Aorta (tissue), 5 donors: Measurements from ENCODE around the gene MICAL3. TPM values are rescaled to one million over a fixed set of nuclear protein-coding genes. Genes with fewer than 3 reads are reported as not detected.

ENCODE experiments used
- ATAC-seq: fragments of 200-7000 bp; cut with Tn5 transposase; one replicate; pipeline ENCODE4 v1.9.1; 2022; ENCODE audit warnings: moderate library complexity; ENCODE audit not compliant: low FRiP score
- DNase-seq, 2 donors: peaks; one replicate each; pipeline ENCODE4 v3.0.0-alpha.2; 2020
- H3K27ac ChIP-seq, 2 donors: one replicate each; pipeline ENCODE4 v1.5.1; 2013; ENCODE audit warnings: low read length in 2 of 2, mild to moderate bottlenecking in 2 of 2, moderate library complexity in 2 of 2, control low read depth in 1 of 2, inconsistent platforms in 1 of 2, low read depth in 1 of 2
- H3K27me3 ChIP-seq, 2 donors: one replicate each; pipeline ENCODE4 v1.6.1; 2013; ENCODE audit warnings: control low read depth in 1 of 2, low read length in 1 of 2, mild to moderate bottlenecking in 1 of 2, moderate library complexity in 1 of 2; ENCODE audit not compliant: insufficient read depth in 2 of 2, control insufficient read depth in 1 of 2
- H3K36me3 ChIP-seq, 2 donors: one replicate each; pipeline ENCODE4 v1.6.1; 2013; ENCODE audit warnings: control low read depth in 1 of 2, low read length in 1 of 2, mild to moderate bottlenecking in 1 of 2; ENCODE audit not compliant: insufficient read depth in 2 of 2, control insufficient read depth in 1 of 2
- H3K4me1 ChIP-seq, 2 donors: one replicate each; pipeline ENCODE4 v1.6.1; 2013; ENCODE audit warnings: low read length in 2 of 2, control low read depth in 1 of 2, mild to moderate bottlenecking in 1 of 2, moderate library complexity in 1 of 2; ENCODE audit not compliant: insufficient read depth in 2 of 2, control insufficient read depth in 1 of 2
- H3K4me3 ChIP-seq, 2 donors: one replicate each; pipeline ENCODE4 v1.5.1; 2013; ENCODE audit warnings: low read length in 2 of 2, control low read depth in 1 of 2, mild to moderate bottlenecking in 1 of 2
- H3K9me3 ChIP-seq: one replicate; pipeline ENCODE4 v1.6.1; 2013; ENCODE audit warnings: mild to moderate bottlenecking, low read length; ENCODE audit not compliant: control insufficient read depth
- WGBS, 2 donors: extraction: QIAGEN DNeasy Blood & Tissue Kit; methylation state at CpG; one replicate each; pipeline ENCODE4 v1.1.7; 2013; 5-methylcytosine and 5-hydroxymethylcytosine counted together
- intact Hi-C, 2 donors: fragments of 100-400 bp; cut with DNase I; formaldehyde crosslinking; loops; one replicate each; pipeline versions ENCODE4 v1.14.2 to v1.15.0; 2022
- polyA plus RNA-seq, 2 donors: library from polyadenylated mRNA; stranded (reverse); fragments of 200-250 nt; gene quantifications; one replicate each; pipeline ENCODE4 v1.2.3, GENCODE V29; 2013
- total RNA-seq, 2 donors: library from RNA; stranded (reverse); fragmentation: NEBNext Ultra II Directional; extraction: Animal tissue kit (Norgen Biotek cat#: 25700); gene quantifications; one replicate each; pipeline ENCODE4 v1.2.1, GENCODE V29; 2021
- donor health status: healthy with polysubstance abuse.
- donor health status: Bipolar disorder and iron deficiency.
- donor health status: DM: no; HTN: no; CAD: no.
- donor health status: DM: no; HTN: no; CAD: no.
- donor health status: DM: yes; HTN: yes; CAD: no.

Gene MICAL3
- total and polyA plus RNA-seq, 4 donors: 3.9 to 123 (median 64.3) TPM

- H3K4me3 ChIP-seq: no peak overlapping the region
- H3K9me3 ChIP-seq: no peaks in the 10 kb centered on the region
- H3K4me1 ChIP-seq: no peaks in the 10 kb centered on the region
- DNase-seq: no peak
- no peaks in the 10 kb centered on the region for H3K36me3 ChIP-seq
- intact Hi-C loops: no loop called here
- WGBS, 2 donors: 87 to 89% methylated on average over 27 of the region's 27 CpGs
- ATAC-seq: no peak
- H3K27ac ChIP-seq: no peak overlapping the region
- no peaks in the 10 kb centered on the region for H3K27me3 ChIP-seq
Observed at GRCh38 chr22:17774926-17775685, 249.3 kb downstream of the MICAL3 start.

- peak; percentile 68 to 87 for DNase-seq
- H3K27me3 ChIP-seq: no peaks in the 10 kb centered on the region
- WGBS, 2 donors: 1% methylated on average over 15 to 64 of the region's 64 CpGs
- peak; percentile 20 for ATAC-seq
- H3K36me3 ChIP-seq: no peaks in the 10 kb centered on the region
- H3K9me3 ChIP-seq: no peaks in the 10 kb centered on the region
- no peak within 1 kb of the TSS for H3K27ac ChIP-seq
- intact Hi-C loops: no loop called here
- H3K4me1 ChIP-seq: no peaks in the 10 kb centered on the region
- peak within 1 kb of the TSS; percentile 39 to 41 for H3K4me3 ChIP-seq
Observed at GRCh38 chr22:17774206-17774925, 250.0 kb downstream of the MICAL3 start, which contains the start of gene BID. Gene BID, minus strand, starts transcription at chr22:17774469. Its CDS starts 24,353 bp downstream, at chr22:17750116.

DNA sequence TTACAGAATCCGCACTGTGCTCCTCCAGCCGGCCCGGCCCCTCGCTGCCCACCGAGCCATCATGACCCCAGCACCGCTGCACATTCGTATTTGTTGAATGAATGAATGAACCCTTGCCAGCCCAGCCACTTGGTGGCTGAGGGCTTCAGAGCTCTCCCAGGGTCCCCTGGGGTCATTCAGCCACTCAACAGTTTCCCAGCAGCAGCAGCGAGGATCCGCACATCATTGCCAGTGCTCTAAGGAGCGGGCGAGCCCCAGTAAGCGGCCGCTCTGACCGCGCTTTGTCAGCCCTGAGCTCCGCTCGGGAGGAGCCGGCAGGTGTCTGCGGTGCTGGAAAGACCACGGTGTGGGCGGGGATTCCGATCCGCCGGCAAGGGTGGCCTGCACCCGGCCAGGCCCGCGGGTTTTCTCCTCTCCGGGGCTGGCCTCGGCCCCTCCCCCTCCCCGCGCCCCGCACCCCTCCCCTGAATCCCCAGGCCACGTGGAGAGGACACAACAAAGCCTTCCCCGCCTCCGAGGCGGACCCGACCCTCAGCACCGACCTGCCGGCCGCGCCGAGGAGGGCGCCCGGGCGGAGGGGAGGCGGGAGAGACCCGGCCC lies 250.7 kb downstream of the MICAL3 start:
- WGBS, 2 donors: 6 to 7% methylated on average over 28 to 47 of the region's 47 CpGs
- Histone ChIP-seq H3K9me3 (no peaks in the 10 kb centered on the region), H3K27me3 (no peaks in the 10 kb centered on the region), H3K4me1 (no peaks in the 10 kb centered on the region), H3K4me3 (peak overlapping the region; percentile 39 to 41), H3K36me3 (no peaks in the 10 kb centered on the region), H3K27ac (no peak overlapping the region)
- ATAC-seq: peak; percentile 39
- peak in 1 of 2 donors; percentile 60 for DNase-seq
- intact Hi-C loops: no loop called here

DNA sequence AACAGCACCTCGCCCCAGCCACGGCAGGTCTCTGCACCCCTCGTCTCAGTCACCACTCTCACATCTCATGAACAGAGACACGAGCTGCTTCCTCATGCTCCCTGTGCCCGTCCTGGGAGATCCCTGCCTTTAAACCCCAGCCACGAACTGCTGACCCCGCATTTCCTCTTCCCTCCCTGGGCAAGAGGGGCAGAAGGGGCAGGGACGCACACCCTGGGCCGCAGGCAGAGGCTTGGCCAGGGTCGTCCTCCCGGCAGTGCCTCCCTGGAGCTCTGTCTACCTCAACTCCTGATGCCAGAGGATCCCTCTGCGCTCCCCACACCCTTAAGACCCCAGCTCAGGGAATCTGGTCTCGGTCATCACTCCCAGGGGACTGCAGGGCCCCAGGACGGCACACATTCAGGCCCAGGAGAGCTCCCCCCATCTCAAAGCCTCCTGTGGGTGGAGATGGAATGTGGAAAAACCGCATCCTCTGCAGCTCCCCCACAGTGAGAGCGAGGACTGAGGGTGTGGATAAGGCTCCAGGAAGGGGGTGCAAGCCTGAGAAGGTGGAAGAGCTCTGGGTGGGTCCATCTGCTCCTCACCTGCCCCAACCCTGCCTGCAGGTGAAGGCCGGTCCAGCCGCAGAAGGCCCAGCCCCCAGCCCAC lies 251.3 kb downstream of the MICAL3 start:
- 82 to 86% methylated on average over 18 of the region's 18 CpGs for WGBS, 2 donors
- Histone ChIP-seq H3K4me1 (no peaks in the 10 kb centered on the region), H3K9me3 (no peaks in the 10 kb centered on the region), H3K4me3 (no peak overlapping the region), H3K27me3 (no peaks in the 10 kb centered on the region), H3K36me3 (no peaks in the 10 kb centered on the region), H3K27ac (no peak overlapping the region)
- intact Hi-C loops: no loop called here
- ATAC-seq (no peak), DNase-seq (peak in 1 of 2 donors; percentile 70)

DNA sequence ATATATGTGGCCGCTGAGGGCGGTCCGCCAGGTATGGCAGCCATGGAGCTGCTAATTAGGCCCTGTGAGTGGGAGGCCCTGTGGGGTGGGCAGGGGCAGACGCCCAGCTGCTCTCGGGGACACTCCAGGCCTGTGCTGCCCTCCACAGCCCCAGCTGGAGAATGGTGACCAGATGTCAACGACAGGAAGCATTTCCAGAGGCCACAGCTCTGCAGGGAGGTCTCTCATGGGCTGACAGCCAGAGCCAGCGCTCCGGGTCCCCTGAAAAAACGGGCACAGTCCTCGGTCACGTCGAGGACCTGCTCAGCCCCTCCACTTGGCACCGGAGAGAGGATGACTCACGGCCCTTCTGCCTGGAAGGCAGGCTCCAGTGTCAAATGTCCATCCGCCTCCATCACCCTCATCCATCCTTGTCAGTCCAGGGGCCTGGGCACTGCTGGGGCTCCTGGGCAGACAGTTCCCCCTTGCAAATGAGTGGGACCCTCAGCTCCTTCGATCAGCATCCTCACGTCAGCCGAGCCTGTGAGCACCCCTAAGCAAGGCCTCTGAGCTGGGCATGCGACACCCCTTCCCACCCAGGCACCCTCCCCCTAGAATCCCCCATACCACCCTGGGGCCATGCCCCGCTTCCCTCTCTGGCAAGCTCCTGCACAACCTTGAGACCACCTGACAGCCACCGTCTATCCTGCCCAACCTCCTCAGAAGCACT lies 252.0 kb downstream of the MICAL3 start:
- H3K27me3 ChIP-seq: no peaks in the 10 kb centered on the region
- ATAC-seq (no peak), DNase-seq (no peak)
- H3K27ac ChIP-seq: no peak overlapping the region
- no peaks in the 10 kb centered on the region for H3K36me3 ChIP-seq
- WGBS, 2 donors: 81 to 83% methylated on average over 19 to 21 of the region's 21 CpGs
- no peak overlapping the region for H3K4me3 ChIP-seq
- intact Hi-C loops: no loop called here
- H3K9me3 ChIP-seq: no peaks in the 10 kb centered on the region
- H3K4me1 ChIP-seq: no peaks in the 10 kb centered on the region

GRCh38 chr22:17770180-17771077 lies 253.9 kb downstream of the MICAL3 start:
- Histone ChIP-seq H3K36me3 (no peaks in the 10 kb centered on the region), H3K4me3 (no peak overlapping the region), H3K4me1 (no peaks in the 10 kb centered on the region), H3K27me3 (no peaks in the 10 kb centered on the region), H3K27ac (no peak overlapping the region), H3K9me3 (no peaks in the 10 kb centered on the region)
- WGBS, 2 donors: 91 to 94% methylated on average over 19 of the region's 19 CpGs
- DNase-seq: peak in 1 of 2 donors; percentile 67
- intact Hi-C loops: no loop called here
- ATAC-seq: no peak

DNA sequence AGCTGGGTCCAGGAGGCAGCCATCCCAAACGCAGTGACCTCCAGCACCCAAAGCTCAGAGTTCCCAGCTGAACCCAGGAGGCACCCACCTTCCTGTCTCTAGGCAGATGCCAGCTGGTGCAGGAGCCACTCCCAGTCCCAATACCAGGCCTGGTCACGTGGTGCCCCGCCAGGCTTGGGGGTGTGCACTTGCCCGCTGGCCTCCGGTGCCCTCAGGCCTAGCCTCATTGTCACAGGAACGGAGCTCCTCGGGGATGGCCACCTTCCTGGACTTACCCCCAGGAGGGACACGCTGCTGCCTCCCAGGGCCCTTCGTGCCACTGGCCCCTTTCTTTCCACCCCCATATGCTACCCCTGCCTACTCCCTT lies 254.7 kb downstream of the MICAL3 start:
- intact Hi-C loops: no loop called here
- H3K4me3 ChIP-seq: no peak overlapping the region
- H3K27me3 ChIP-seq: no peaks in the 10 kb centered on the region
- DNase-seq (peak in 1 of 2 donors; percentile 63), ATAC-seq (no peak)
- H3K4me1 ChIP-seq: no peaks in the 10 kb centered on the region
- no peak overlapping the region for H3K27ac ChIP-seq
- 93 to 95% methylated on average over 8 to 9 of the region's 9 CpGs for WGBS, 2 donors
- no peaks in the 10 kb centered on the region for H3K36me3 ChIP-seq
- no peaks in the 10 kb centered on the region for H3K9me3 ChIP-seq
